ENCODE measurements around the gene MAN1C1.
"Not testable (repeated sequence)": the region's sequence is repeated elsewhere in the genome, so short reads cannot be mapped to it uniquely, and the experiment has no call there.

MAN1C1 gene

GRCh38 chr1:25653558-25653957 is 37.0 kb downstream of the MAN1C1 start:
- no peak for DNase-seq (ENCODE audit: extremely low read depth in 1 of 2, low read depth in 1 of 2)

GRCh38 chr1:25654109-25654660 is 37.6 kb downstream of the MAN1C1 start:
- DNase-seq (ENCODE audit: extremely low read depth in 1 of 2, low read depth in 1 of 2), result no peak

- DNase-seq (ENCODE audit: extremely low read depth in 1 of 2, low read depth in 1 of 2), result no peak
These were observed 40.7 kb downstream of the MAN1C1 start for GRCh38 chr1:25657121-25657882.

DNA sequence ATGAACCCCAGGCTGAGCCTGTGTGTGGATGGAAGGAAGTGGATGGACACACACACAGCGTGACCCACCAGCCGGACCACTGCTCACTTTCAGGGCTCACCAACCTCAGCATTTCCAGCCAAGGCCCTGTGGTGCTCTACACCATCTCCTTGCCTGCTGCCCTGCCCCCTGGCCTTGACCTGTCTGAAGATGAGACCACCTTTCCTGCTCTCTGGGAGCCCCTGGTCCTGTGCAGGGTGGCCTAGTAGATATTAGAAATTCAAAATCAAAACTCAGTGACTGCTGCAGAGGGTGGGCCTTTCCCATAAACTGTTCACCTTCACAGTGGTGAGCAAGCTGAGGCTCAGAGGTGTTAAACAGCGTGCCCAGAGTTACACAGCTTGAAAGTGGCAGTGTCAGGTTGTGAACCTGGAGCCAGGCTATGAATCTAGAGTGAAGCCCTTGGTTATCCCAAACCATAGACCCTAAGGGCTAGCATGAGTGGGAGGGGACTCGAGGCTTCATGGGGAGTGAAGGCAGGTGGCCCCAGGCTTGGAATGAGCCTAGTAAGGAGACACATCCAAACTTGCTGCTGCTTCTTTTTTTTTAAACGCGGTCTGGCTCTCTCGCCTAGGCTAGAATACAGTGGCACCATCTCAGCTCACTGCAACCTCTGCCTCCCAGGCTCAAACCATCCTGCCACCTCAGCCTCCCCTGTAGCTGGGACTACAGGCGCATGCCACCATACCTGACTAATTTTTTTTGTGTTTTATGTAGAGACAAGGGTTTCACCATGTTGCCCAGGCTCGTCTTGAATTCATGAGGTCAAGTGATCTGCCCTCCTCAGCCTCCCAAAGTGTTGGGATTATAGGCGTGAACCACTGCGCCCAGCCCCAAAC is 41.5 kb downstream of the MAN1C1 start:
- DNase-seq (ENCODE audit: extremely low read depth in 1 of 2, low read depth in 1 of 2), result no peak

DNA sequence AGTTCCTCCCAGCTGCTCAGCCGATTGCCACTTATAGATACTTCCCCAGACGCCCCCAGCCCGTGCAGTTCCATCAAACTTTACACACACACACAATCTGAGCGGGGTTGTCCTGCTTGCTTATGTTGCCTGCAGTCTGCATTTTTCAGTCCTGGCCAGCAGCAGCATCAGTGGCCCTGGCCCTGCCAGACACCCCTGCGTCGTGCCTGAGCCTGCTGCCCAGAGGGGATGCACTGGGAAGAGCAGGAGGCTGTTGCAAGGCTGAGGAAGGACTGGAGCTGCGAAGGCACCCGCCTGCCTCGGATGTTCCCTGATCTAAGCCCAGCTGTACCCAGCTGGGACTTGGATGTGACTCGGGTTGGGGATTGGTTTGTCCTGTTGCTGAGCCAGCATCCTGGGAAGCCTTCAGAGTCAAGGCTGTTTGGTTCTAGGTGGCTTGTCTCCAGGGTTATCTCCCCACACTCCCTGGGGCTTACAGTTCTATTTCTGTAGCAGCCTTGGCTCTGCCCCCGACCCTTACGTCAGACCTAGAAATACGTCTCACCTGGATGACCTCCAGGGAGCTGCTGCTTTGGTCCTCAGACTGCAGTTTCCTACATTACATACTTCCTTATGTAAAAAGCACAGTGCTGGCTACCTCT is 42.3 kb downstream of the MAN1C1 start:
- DNase-seq (ENCODE audit: extremely low read depth in 1 of 2, low read depth in 1 of 2), result no peak

- DNase-seq (ENCODE audit: extremely low read depth in 1 of 2, low read depth in 1 of 2), result no peak
These were observed 44.6 kb downstream of the MAN1C1 start for GRCh38 chr1:25661043-25661815.

- DNase-seq (ENCODE audit: extremely low read depth in 1 of 2, low read depth in 1 of 2), result no peak
These were observed 45.5 kb downstream of the MAN1C1 start for GRCh38 chr1:25662061-25662460.

DNA sequence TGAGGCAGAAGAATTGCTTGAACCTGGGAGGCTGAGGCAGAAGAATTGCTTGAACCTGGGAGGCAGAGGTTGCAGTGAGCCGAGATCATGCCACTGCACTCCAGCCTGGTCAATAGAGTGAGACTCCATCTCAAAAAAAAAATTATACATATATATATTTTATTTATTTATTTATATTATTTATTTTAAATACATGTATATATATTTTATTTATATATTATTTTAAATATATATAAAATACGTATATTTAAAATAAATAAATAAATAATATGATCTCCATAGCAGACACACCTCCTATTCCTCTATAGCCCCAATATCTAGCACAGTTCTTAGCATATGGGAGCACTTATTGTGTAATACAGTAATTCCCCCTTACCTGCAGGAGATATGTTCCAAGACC is 46.4 kb downstream of the MAN1C1 start:
- DNase-seq (ENCODE audit: extremely low read depth in 1 of 2, low read depth in 1 of 2), result not testable (repeated sequence)

DNA sequence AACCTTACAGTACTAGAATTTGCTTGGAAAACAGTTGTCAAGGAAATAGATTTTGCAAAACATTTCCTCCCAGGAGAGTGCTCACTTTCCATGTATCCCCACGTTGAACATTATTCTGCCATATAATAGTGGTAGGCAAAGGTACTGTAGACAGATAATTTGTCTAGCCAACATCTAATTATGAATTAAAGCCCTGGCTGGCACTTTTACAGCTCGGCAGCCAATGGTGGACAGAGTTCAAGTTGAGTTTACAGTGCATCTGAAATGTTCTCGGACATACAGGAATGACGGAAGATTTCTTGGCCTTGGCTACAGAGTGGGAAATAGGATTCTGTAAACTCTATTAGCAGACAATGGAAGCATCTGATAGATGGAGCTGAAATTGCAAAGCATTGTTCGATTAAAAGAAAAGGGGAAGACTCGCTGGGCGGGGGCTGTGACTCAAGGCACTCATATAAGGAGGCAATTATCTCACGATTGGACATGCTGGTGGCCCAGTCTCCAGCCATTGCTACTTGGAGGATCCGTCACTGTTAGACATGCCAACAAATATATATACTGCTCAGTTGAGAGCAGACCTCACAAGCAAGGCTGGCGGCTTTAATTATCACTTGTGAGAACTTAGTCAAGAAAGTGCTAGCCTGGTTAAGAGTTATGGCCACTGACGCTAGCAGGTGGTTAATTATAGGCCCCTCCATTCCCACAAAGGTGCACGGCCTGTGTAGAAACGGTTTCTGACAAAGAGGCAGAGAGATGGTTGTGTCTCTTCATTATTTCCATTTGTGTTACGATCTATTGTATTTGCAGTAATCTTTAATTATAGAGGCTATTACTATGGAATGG is 48.0 kb downstream of the MAN1C1 start:
- DNase-seq (ENCODE audit: extremely low read depth in 1 of 2, low read depth in 1 of 2), result no peak

DNA sequence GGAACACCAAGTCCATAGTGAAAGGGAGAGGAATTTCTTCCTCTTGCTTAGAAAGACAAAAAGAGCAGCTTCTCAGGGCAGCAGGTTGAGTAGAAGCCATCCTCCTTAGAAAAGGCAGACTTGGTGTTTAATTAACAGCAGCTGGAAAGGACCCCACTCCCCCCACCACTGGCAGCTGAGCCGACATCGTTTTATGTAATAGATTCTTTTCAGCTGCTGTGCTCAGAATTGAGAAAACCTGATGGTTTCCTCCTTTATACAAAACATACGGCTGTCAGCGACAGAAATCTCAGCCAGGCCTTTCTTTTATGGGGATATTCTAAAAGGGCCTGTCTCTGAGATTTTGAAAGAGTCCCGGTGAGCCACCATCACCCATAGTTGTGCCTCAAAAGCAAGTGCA is 49.9 kb downstream of the MAN1C1 start:
- DNase-seq (ENCODE audit: extremely low read depth in 1 of 2, low read depth in 1 of 2), result no peak

DNA sequence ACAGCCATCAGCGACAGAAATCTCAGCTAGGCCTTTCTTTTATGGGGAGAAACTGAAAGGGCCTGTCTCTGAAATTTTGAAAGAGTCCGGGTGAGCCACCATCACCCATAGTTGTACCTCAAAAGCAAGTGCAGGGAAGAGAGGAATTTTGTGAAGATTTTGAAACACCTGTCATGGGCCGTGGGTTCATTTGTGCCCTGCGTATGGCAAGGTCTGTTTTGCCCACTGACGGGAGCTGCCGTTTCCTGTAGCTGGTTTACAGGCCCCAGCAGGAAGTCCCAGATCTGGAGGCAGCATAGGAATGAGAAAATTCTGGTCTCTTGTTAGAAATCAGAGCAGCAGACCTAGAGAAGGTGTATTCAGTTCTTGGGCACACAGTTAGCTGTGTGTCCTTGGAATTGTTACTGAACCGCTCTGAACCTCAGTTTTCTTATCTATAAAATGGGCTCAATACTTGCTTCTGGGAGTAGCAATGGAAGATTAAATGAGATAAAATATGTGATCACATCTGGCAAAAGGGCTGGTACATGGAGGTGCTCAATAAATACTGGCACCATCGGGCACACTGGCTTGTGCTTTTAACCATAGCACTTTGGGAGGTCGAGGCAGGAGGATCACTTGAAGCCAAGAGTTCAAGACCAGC is 52.5 kb downstream of the MAN1C1 start:
- no peak for DNase-seq (ENCODE audit: extremely low read depth in 1 of 2, low read depth in 1 of 2)

DNA sequence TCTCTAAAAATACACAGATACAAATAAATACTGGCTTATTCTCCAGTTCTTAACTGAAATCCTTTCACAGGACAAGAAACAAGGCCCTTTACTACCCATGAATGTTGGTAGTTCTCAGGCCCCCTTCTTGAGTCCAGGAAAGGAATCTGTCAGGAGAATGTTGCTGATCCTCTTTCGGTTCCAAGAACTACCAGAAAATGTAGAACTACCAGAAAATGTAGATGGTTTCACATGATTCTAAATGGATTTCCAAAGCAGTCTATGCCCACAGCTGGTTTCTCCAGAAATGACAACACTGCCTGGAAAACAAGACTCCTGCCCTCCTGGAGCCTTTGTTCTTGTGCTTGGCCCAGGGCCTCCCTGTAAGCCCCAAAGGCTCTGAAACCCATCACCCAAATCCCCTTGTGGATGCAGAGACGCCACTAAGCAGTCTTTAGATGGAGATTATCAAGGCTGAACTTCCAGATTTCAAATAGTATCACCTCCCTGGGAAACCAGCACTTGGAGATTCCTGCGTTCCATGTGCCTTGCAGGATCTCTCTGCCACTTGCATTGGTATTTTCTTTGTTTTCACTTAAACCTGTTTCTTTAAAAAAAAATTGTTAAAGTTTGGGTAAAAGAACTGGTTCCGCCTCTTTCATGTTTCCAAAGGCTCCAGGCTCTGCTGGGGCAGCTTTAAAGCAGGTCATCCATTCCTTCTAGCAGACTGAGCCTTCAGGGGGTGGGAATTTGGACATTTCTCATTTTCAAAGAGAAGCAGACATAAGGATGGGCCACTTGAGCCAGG is 53.4 kb downstream of the MAN1C1 start:
- DNase-seq (ENCODE audit: extremely low read depth in 1 of 2, low read depth in 1 of 2), result no peak

GRCh38 chr1:25671929-25672328 is 55.3 kb downstream of the MAN1C1 start:
- no peak for DNase-seq (ENCODE audit: extremely low read depth in 1 of 2, low read depth in 1 of 2)

GRCh38 chr1:25672763-25673409 is 56.3 kb downstream of the MAN1C1 start:
- DNase-seq (ENCODE audit: extremely low read depth in 1 of 2, low read depth in 1 of 2), result no peak

DNA sequence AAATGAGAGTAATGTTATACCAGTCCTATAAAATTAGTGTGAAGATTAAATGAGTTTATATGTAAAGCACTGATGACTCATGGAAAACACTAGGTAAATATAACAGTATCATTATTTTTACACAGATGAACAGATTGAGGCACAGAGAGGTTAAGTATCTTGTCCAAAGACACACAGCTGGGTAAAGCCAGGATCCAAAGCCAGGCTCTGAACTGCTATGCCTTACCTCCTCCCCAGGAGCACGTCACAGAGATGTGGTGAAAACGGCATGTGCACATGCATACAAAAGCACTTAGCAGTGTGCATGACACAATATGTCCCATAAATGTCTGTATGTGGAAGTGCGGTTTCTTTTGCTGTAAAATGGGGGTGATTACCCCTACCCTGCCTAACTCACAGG is 56.9 kb downstream of the MAN1C1 start:
- DNase-seq (ENCODE audit: extremely low read depth in 1 of 2, low read depth in 1 of 2), result no peak

DNA sequence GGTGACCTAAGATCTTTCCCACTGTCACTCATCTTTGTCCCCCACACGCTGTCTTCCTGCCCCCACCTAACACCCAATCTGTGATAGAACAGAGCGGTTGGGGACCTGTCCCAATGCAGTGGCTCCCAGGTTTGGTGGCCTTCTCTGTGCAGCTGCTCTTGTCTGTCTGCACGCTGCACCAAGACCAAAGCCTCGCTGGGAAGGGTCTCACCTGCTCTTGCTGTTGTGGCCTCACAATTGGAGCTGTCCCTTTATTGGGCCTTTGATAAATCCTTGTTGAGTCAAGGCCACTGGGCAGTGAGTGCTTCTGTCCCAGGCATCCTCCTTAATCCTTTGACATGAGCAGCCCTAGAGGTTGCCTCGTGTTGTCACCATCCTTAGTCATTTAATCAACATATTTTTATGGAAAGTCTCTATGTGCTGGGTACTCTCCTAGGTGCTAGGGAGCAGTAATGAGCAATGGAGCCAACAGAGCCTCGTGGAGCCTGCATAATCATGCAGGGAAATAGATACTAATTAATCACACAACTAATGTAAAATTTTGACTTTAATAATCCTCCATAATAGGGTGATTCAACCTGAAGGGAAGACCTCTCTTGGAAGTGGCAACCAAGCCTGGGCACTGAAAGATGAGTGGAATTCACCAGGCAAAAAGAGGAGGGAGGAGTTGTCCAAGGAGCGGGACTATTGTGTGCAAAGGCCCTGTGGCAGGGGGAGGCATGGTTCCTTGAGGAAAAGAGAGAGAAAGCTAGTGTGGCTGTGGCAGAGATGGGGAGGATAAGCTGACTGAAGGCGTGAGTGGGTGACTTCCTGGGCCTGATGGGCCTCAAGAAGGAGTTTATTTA is 57.6 kb downstream of the MAN1C1 start:
- DNase-seq (ENCODE audit: extremely low read depth in 1 of 2, low read depth in 1 of 2), result no peak

- DNase-seq (ENCODE audit: extremely low read depth in 1 of 2, low read depth in 1 of 2), result no peak
These were observed 58.2 kb downstream of the MAN1C1 start for GRCh38 chr1:25674807-25675084.

All from stimulated activated CD8-positive, alpha-beta memory T cell treated with anti-CD3 and anti-CD28 coated beads, Interleukin-7, amount 100 ng/mL, for 48 hours (primary cell).